GM15510 (cell line): ENCODE measurements around the gene SLK.

Experiments
- POLR2A ChIP-seq: IDR thresholded peaks from 3 replicates; pipeline ENCODE4 v1.6.1; 2011; ENCODE audit warnings: borderline replicate concordance; ENCODE audit not compliant: insufficient read length; ENCODE audit errors: extremely low read depth

Gene SLK

GRCh38 chr10:104061196-104061595 is 94.3 kb downstream of the SLK start:
- no peak for TF ChIP-seq POLR2A

- TF ChIP-seq POLR2A = no peak
Measured at GRCh38 chr10:104065748-104066147, 98.8 kb downstream of the SLK start.

GRCh38 chr10:104066945-104067344 is 100.0 kb downstream of the SLK start:
- TF ChIP-seq POLR2A = no peak

GRCh38 chr10:104067525-104067924 is 100.6 kb downstream of the SLK start:
- TF ChIP-seq POLR2A = no peak

GRCh38 chr10:104069613-104070012 is 102.7 kb downstream of the SLK start:
- no peak for TF ChIP-seq POLR2A

- no peak for TF ChIP-seq POLR2A
Measured at GRCh38 chr10:104072786-104073185, 105.8 kb downstream of the SLK start.

- TF ChIP-seq POLR2A = no peak
Measured at GRCh38 chr10:104074505-104074904, 107.6 kb downstream of the SLK start.

GRCh38 chr10:104076743-104077160 is 109.8 kb downstream of the SLK start:
- no peak for TF ChIP-seq POLR2A

GRCh38 chr10:104077247-104077646 is 110.3 kb downstream of the SLK start:
- no peak for TF ChIP-seq POLR2A

GRCh38 chr10:104077663-104078151 is 110.8 kb downstream of the SLK start:
- no peak for TF ChIP-seq POLR2A
